GM12872 (cell line): Measurements from ENCODE around the gene COTL1.

Experiments
- CTCF ChIP-seq: IDR thresholded peaks from 3 replicates; pipeline ENCODE4 v1.5.1; 2011; ENCODE audit warnings: low read depth, mild to moderate bottlenecking, low read length, moderate library complexity; ENCODE audit not compliant: insufficient read depth

COTL1 gene

GRCh38 chr16:84650062-84650991 lies 32.4 kb upstream of the COTL1 start:
- no peak for TF ChIP-seq CTCF

GRCh38 chr16:84649511-84649861 lies 31.6 kb upstream of the COTL1 start:
- no peak for TF ChIP-seq CTCF

GRCh38 chr16:84648595-84649510 lies 31.0 kb upstream of the COTL1 start:
- no peak for TF ChIP-seq CTCF

GRCh38 chr16:84647828-84648594 lies 30.1 kb upstream of the COTL1 start, which contains the start of gene KLHL36:
Gene KLHL36 (plus strand): TSS chr16:84648511. CDS start chr16:84650868, 2,357 bp downstream.
- TF ChIP-seq CTCF: 0 out of 3 replicates have a peak, but pooled peaks have one; percentile 11

GRCh38 chr16:84643674-84644073 lies 25.8 kb upstream of the COTL1 start:
- no peak for TF ChIP-seq CTCF

GRCh38 chr16:84643180-84643583 lies 25.3 kb upstream of the COTL1 start:
- TF ChIP-seq CTCF: no peak
